GM21447 (cell line): ENCODE results near the gene SWSAP1.
A peak's percentile ranks its signal among the peaks of the same experiment; 100 is the strongest.
"Not testable (repeated sequence)": the region's sequence is repeated elsewhere in the genome, so short reads cannot be mapped to it uniquely, and the experiment has no call there.

ENCODE experiments used
- ATAC-seq: cut with Tn5 transposase; IDR thresholded peaks from one replicate; pipeline ENCODE4 v1.9.1; 2021; ENCODE audit not compliant: unreplicated experiment

The SWSAP1 gene

GRCh38 chr19:11374433-11375142, at the start of gene SWSAP1:
Gene SWSAP1 (plus strand): TSS chr19:11374666. CDS start chr19:11374681, 15 bp downstream.
- peak; percentile 87 for ATAC-seq

GRCh38 chr19:11324748-11325389, 49.6 kb upstream of the SWSAP1 start:
- no peak for ATAC-seq

GRCh38 chr19:11325544-11325943, 48.9 kb upstream of the SWSAP1 start:
- no peak for ATAC-seq

GRCh38 chr19:11330127-11330526, 44.3 kb upstream of the SWSAP1 start:
- no peak for ATAC-seq

- ATAC-seq, result no peak
Observed at GRCh38 chr19:11331502-11331901, 43.0 kb upstream of the SWSAP1 start.

- no peak for ATAC-seq
Observed at GRCh38 chr19:11332822-11333221, 41.6 kb upstream of the SWSAP1 start.

GRCh38 chr19:11333838-11334237, 40.6 kb upstream of the SWSAP1 start:
- ATAC-seq, result not testable (repeated sequence)

- no peak for ATAC-seq
Observed at GRCh38 chr19:11335449-11336146, 38.9 kb upstream of the SWSAP1 start.

- no peak for ATAC-seq
Observed at GRCh38 chr19:11337080-11337479, 37.4 kb upstream of the SWSAP1 start.

- ATAC-seq, result no peak
Observed at GRCh38 chr19:11338121-11338520, 36.3 kb upstream of the SWSAP1 start.

GRCh38 chr19:11338569-11339253, 35.8 kb upstream of the SWSAP1 start:
- no peak for ATAC-seq

- ATAC-seq, result peak; percentile 68
Observed at GRCh38 chr19:11339254-11340098, 35.0 kb upstream of the SWSAP1 start, which contains the start of gene RAB3D. Gene RAB3D (minus strand): TSS chr19:11339657. CDS start chr19:11337399, 2,258 bp downstream.

GRCh38 chr19:11340099-11340467, 34.4 kb upstream of the SWSAP1 start:
- not testable (repeated sequence) for ATAC-seq

GRCh38 chr19:11342429-11342828, 32.0 kb upstream of the SWSAP1 start:
- no peak for ATAC-seq

- no peak for ATAC-seq
Observed at GRCh38 chr19:11345122-11345803, 29.2 kb upstream of the SWSAP1 start.

GRCh38 chr19:11346104-11346940, 28.1 kb upstream of the SWSAP1 start, which contains the start of the genes CCDC159 and TMEM205:
Gene CCDC159 (plus strand): TSS chr19:11346519. CDS start chr19:11346607, 88 bp downstream.
Gene TMEM205 (minus strand): TSS chr19:11346268. CDS start chr19:11345619, 649 bp downstream.
- ATAC-seq, result peak; percentile 87

GRCh38 chr19:11347546-11348039, 26.9 kb upstream of the SWSAP1 start:
- ATAC-seq, result no peak

- no peak for ATAC-seq
Observed at GRCh38 chr19:11349171-11349570, 25.3 kb upstream of the SWSAP1 start.
